GM12874 (cell line): ENCODE measurements around the gene PRR3.

Experiments
- CTCF ChIP-seq: IDR thresholded peaks from 2 replicates; pipeline ENCODE4 v1.5.1; 2011; ENCODE audit warnings: low read depth, mild to moderate bottlenecking, control low read depth, low read length, moderate library complexity; ENCODE audit not compliant: insufficient read depth

The PRR3 gene

GRCh38 chr6:30541515-30542403 lies 15.3 kb upstream of the PRR3 start:
- peak; percentile 93 for TF ChIP-seq CTCF

GRCh38 chr6:30542404-30542725 lies 14.7 kb upstream of the PRR3 start:
- no peak for TF ChIP-seq CTCF

GRCh38 chr6:30542915-30543314 lies 14.2 kb upstream of the PRR3 start:
- TF ChIP-seq CTCF: no peak

- no peak for TF ChIP-seq CTCF
These were observed 13.3 kb upstream of the PRR3 start for GRCh38 chr6:30543821-30544220.

GRCh38 chr6:30544666-30545272 lies 12.3 kb upstream of the PRR3 start:
- peak; percentile 69 for TF ChIP-seq CTCF

- TF ChIP-seq CTCF: no peak
These were observed 9.6 kb upstream of the PRR3 start for GRCh38 chr6:30547454-30547853.

- TF ChIP-seq CTCF: no peak
These were observed 8.7 kb upstream of the PRR3 start for GRCh38 chr6:30548375-30548774.
